ENCODE data around the gene NMBR.
A peak's percentile ranks its signal among the peaks of the same experiment; 100 is the strongest.
"Not testable (repeated sequence)": the region's sequence is repeated elsewhere in the genome, so short reads cannot be mapped to it uniquely, and the experiment has no call there.

Gene NMBR

GRCh38 chr6:142130814-142131213 is 16.1 kb downstream of the NMBR start:
- Mint-ChIP-seq H3K36me3 (no peaks in the 10 kb centered on the region), H3K4me1 (no peaks in the 10 kb centered on the region), H3K9me3 (no peaks in the 10 kb centered on the region), H3K27me3 (peaks cover 20% of the 10 kb centered on the region), H3K27ac (no peak overlapping the region), H3K4me3 (no peak overlapping the region)
- no peak for ATAC-seq (ENCODE audit: low read depth)
- no peak for DNase-seq (ENCODE audit: low spot score in 2 of 2)

GRCh38 chr6:142121342-142121741 is 25.6 kb downstream of the NMBR start:
- Mint-ChIP-seq H3K4me1 (no peaks in the 10 kb centered on the region), H3K9me3 (no peaks in the 10 kb centered on the region), H3K4me3 (no peak overlapping the region), H3K27ac (no peak overlapping the region), H3K27me3 (peaks cover 6% of the 10 kb centered on the region), H3K36me3 (no peaks in the 10 kb centered on the region)
- ATAC-seq (ENCODE audit: low read depth) (no peak), DNase-seq (ENCODE audit: low spot score in 2 of 2) (no peak)

GRCh38 chr6:142118925-142119324 is 28.0 kb downstream of the NMBR start:
- DNase-seq (ENCODE audit: low spot score in 2 of 2): no peak

GRCh38 chr6:142118328-142118727 is 28.6 kb downstream of the NMBR start:
- no peaks in the 10 kb centered on the region for H3K36me3 Mint-ChIP-seq
- no peaks in the 10 kb centered on the region for H3K4me1 Mint-ChIP-seq

More at GRCh38 chr6:142118925-142119324, 28.0 kb downstream of the NMBR start:
- Mint-ChIP-seq H3K4me1 (no peaks in the 10 kb centered on the region), H3K4me3 (no peak overlapping the region), H3K27me3 (peaks cover 2% of the 10 kb centered on the region), H3K27ac (no peak overlapping the region), H3K9me3 (no peaks in the 10 kb centered on the region), H3K36me3 (no peaks in the 10 kb centered on the region)
- no peak for ATAC-seq (ENCODE audit: low read depth)

GRCh38 chr6:142117366-142117765 is 29.6 kb downstream of the NMBR start:
- no peak for ATAC-seq (ENCODE audit: low read depth)
- H3K4me1 Mint-ChIP-seq: no peaks in the 10 kb centered on the region

More at GRCh38 chr6:142118328-142118727, 28.6 kb downstream of the NMBR start:
- DNase-seq (ENCODE audit: low spot score in 2 of 2) (no peak), ATAC-seq (ENCODE audit: low read depth) (no peak)
- Mint-ChIP-seq H3K4me3 (no peak overlapping the region), H3K9me3 (no peaks in the 10 kb centered on the region), H3K27me3 (peaks cover 2% of the 10 kb centered on the region), H3K27ac (no peak overlapping the region)

GRCh38 chr6:142112451-142113061 is 34.4 kb downstream of the NMBR start:
- H3K4me3 Mint-ChIP-seq: no peak overlapping the region
- no peaks in the 10 kb centered on the region for H3K9me3 Mint-ChIP-seq
- no peaks in the 10 kb centered on the region for H3K27me3 Mint-ChIP-seq
- no peak for ATAC-seq (ENCODE audit: low read depth)
- no peak overlapping the region for H3K27ac Mint-ChIP-seq
- H3K4me1 Mint-ChIP-seq: no peaks in the 10 kb centered on the region
- no peaks in the 10 kb centered on the region for H3K36me3 Mint-ChIP-seq
- peak; percentile 46 to 55 for DNase-seq (ENCODE audit: low spot score in 2 of 2)

More at GRCh38 chr6:142117366-142117765, 29.6 kb downstream of the NMBR start:
- H3K9me3 Mint-ChIP-seq: no peaks in the 10 kb centered on the region
- DNase-seq (ENCODE audit: low spot score in 2 of 2): no peak
- no peak overlapping the region for H3K4me3 Mint-ChIP-seq
- no peaks in the 10 kb centered on the region for H3K36me3 Mint-ChIP-seq
- peaks cover 2% of the 10 kb centered on the region for H3K27me3 Mint-ChIP-seq
- no peak overlapping the region for H3K27ac Mint-ChIP-seq

- DNase-seq (ENCODE audit: low spot score in 2 of 2); H3K27ac Mint-ChIP-seq; H3K9me3 Mint-ChIP-seq; H3K4me1 Mint-ChIP-seq; H3K36me3 Mint-ChIP-seq; ATAC-seq (ENCODE audit: low read depth); H3K27me3 Mint-ChIP-seq; H3K4me3 Mint-ChIP-seq: not testable (repeated sequence)
These were observed 36.1 kb downstream of the NMBR start for GRCh38 chr6:142110820-142111219.

GRCh38 chr6:142104820-142105219 is 42.1 kb downstream of the NMBR start:
- not testable (repeated sequence) for ATAC-seq (ENCODE audit: low read depth); H3K27me3 Mint-ChIP-seq; H3K27ac Mint-ChIP-seq; H3K4me1 Mint-ChIP-seq; H3K4me3 Mint-ChIP-seq; DNase-seq (ENCODE audit: low spot score in 2 of 2); H3K36me3 Mint-ChIP-seq; H3K9me3 Mint-ChIP-seq

GRCh38 chr6:142088858-142089216 is 58.1 kb downstream of the NMBR start:
- Mint-ChIP-seq H3K9me3 (no peaks in the 10 kb centered on the region), H3K4me3 (no peak overlapping the region), H3K27ac (no peak overlapping the region), H3K27me3 (peaks cover 6% of the 10 kb centered on the region), H3K36me3 (no peaks in the 10 kb centered on the region), H3K4me1 (peaks cover 2% of the 10 kb centered on the region)
- no peak for DNase-seq (ENCODE audit: low spot score in 2 of 2)
- no peak for ATAC-seq (ENCODE audit: low read depth)

- DNase-seq (ENCODE audit: low spot score in 2 of 2) (no peak), ATAC-seq (ENCODE audit: low read depth) (no peak)
- Mint-ChIP-seq H3K4me1 (peaks cover 2% of the 10 kb centered on the region), H3K36me3 (no peaks in the 10 kb centered on the region), H3K9me3 (peaks cover 2% of the 10 kb centered on the region), H3K4me3 (no peak overlapping the region), H3K27ac (no peak overlapping the region), H3K27me3 (peaks cover 6% of the 10 kb centered on the region)
These were observed 58.7 kb downstream of the NMBR start for GRCh38 chr6:142087950-142088857.

- DNase-seq (ENCODE audit: low spot score in 2 of 2) (no peak), ATAC-seq (ENCODE audit: low read depth) (no peak)
- no peaks in the 10 kb centered on the region for H3K27me3 Mint-ChIP-seq
- no peak overlapping the region for H3K27ac Mint-ChIP-seq
- H3K4me3 Mint-ChIP-seq: no peak overlapping the region
- H3K36me3 Mint-ChIP-seq: no peaks in the 10 kb centered on the region
- H3K4me1 Mint-ChIP-seq: no peaks in the 10 kb centered on the region
- H3K9me3 Mint-ChIP-seq: peaks cover 2% of the 10 kb centered on the region
These were observed 67.8 kb downstream of the NMBR start for GRCh38 chr6:142079130-142079529.

GRCh38 chr6:142075516-142076101 is 71.3 kb downstream of the NMBR start:
- Mint-ChIP-seq H3K4me3 (no peak overlapping the region), H3K27me3 (peaks cover 2% of the 10 kb centered on the region), H3K36me3 (no peaks in the 10 kb centered on the region), H3K9me3 (peaks cover 8% of the 10 kb centered on the region), H3K27ac (no peak overlapping the region), H3K4me1 (no peaks in the 10 kb centered on the region)
- no peak for ATAC-seq (ENCODE audit: low read depth)
- DNase-seq (ENCODE audit: low spot score in 2 of 2): no peak

- Mint-ChIP-seq H3K4me1 (no peaks in the 10 kb centered on the region), H3K27me3 (peaks cover 2% of the 10 kb centered on the region), H3K4me3 (no peak overlapping the region), H3K27ac (no peak overlapping the region), H3K36me3 (no peaks in the 10 kb centered on the region), H3K9me3 (peaks cover 8% of the 10 kb centered on the region)
- no peak for ATAC-seq (ENCODE audit: low read depth)
- no peak for DNase-seq (ENCODE audit: low spot score in 2 of 2)
These were observed 72.4 kb downstream of the NMBR start for GRCh38 chr6:142074516-142074915.

GRCh38 chr6:142071981-142072380 is 74.9 kb downstream of the NMBR start:
- Mint-ChIP-seq H3K27me3 (peaks cover 2% of the 10 kb centered on the region), H3K36me3 (no peaks in the 10 kb centered on the region), H3K27ac (no peak overlapping the region), H3K4me3 (no peak overlapping the region), H3K4me1 (no peaks in the 10 kb centered on the region), H3K9me3 (peaks cover 8% of the 10 kb centered on the region)
- DNase-seq (ENCODE audit: low spot score in 2 of 2) (no peak), ATAC-seq (ENCODE audit: low read depth) (no peak)

Measured in memory B cell (primary cell).